Keratinocyte (primary cell): ENCODE measurements around the gene CEP170B. TPM values are rescaled to one million over a fixed set of nuclear protein-coding genes. Genes with fewer than 3 reads are reported as not detected.

Experiments
- DNase-seq: peaks from one replicate; pipeline ENCODE4 v3.0.0-alpha.2; 2011; ENCODE audit warnings: low read depth, missing footprints, low spot score
- FAIRE-seq: peaks from 2 replicates; lab custom pipeline; 2011; peaks lifted over from hg19 to GRCh38; lab: Jason Lieb, UNC
- H2AFZ ChIP-seq: 2 replicates; pipeline ENCODE4 v1.6.0; 2012; ENCODE audit warnings: low read length, control low read depth, inconsistent platforms; ENCODE audit not compliant: control insufficient read depth
- H3K27ac ChIP-seq: 2 replicates; pipeline ENCODE4 v1.5.1; 2011; ENCODE audit warnings: low read length; ENCODE audit not compliant: control insufficient read depth, insufficient read depth
- H3K27me3 ChIP-seq: 3 replicates; pipeline ENCODE4 v1.6.0; 2011; ENCODE audit warnings: low read length; ENCODE audit not compliant: control insufficient read depth, insufficient read depth; ENCODE audit errors: extremely low read depth
- H3K36me3 ChIP-seq, 2 experiments: 2 replicates in 1 of 2; 3 replicates in 1 of 2; pipeline ENCODE4 v1.5.1; 2011; ENCODE audit warnings: low read length in 2 of 2, mild to moderate bottlenecking in 1 of 2; ENCODE audit not compliant: control insufficient read depth in 2 of 2, insufficient read depth in 2 of 2; ENCODE audit errors: extremely low read depth in 1 of 2
- H3K4me1 ChIP-seq: 3 replicates; pipeline ENCODE4 v1.5.1; 2011; ENCODE audit warnings: low read length; ENCODE audit not compliant: control insufficient read depth, insufficient read depth; ENCODE audit errors: extremely low read depth
- H3K4me2 ChIP-seq: 3 replicates; pipeline ENCODE4 v1.6.0; 2011; ENCODE audit warnings: low read depth, low read length; ENCODE audit not compliant: control insufficient read depth, insufficient read depth; ENCODE audit errors: extremely low read depth
- H3K4me3 ChIP-seq, 3 experiments: fragments of 200-600 bp in 1 of 3; sonication (generic) in 1 of 3; 2 replicates in 2 of 3; 3 replicates in 1 of 3; pipeline ENCODE4 v1.5.1; 2011 to 2016; ENCODE audit warnings: low read length in 3 of 3, mild to moderate bottlenecking in 3 of 3, control low read depth in 2 of 3, inconsistent platforms in 1 of 3, low read depth in 1 of 3, mixed read lengths in 1 of 3, mixed run types in 1 of 3, moderate library complexity in 1 of 3; ENCODE audit not compliant: control insufficient read depth in 2 of 3, insufficient read depth in 2 of 3; ENCODE audit errors: extremely low read depth in 1 of 3
- H3K79me2 ChIP-seq: 2 replicates; pipeline ENCODE4 v1.6.0; 2012; ENCODE audit warnings: low read length; ENCODE audit not compliant: control insufficient read depth, insufficient read depth
- H3K9ac ChIP-seq: 3 replicates; pipeline ENCODE4 v1.6.0; 2011; ENCODE audit warnings: low read length; ENCODE audit not compliant: control insufficient read depth, insufficient read depth; ENCODE audit errors: extremely low read depth
- H3K9me1 ChIP-seq: 3 replicates; pipeline ENCODE4 v1.6.0; 2011; ENCODE audit warnings: low read length; ENCODE audit not compliant: control insufficient read depth, insufficient read depth; ENCODE audit errors: extremely low read depth
- H3K9me3 ChIP-seq: 2 replicates; pipeline ENCODE4 v1.5.1; 2012; ENCODE audit warnings: low read depth, low read length; ENCODE audit not compliant: control insufficient read depth
- H4K20me1 ChIP-seq: 3 replicates; pipeline ENCODE4 v1.6.0; 2011; ENCODE audit warnings: low read length; ENCODE audit not compliant: control insufficient read depth, insufficient read depth; ENCODE audit errors: extremely low read depth
- EZH2 ChIP-seq: IDR thresholded peaks from one replicate; pipeline ENCODE4 v1.6.1; 2012; ENCODE audit warnings: inconsistent platforms, mild to moderate bottlenecking, low read length, moderate library complexity
- dilution Hi-C: fragments of 300-500 bp; cut with MboI; formaldehyde crosslinking; loops from one replicate; pipeline ENCODE4 v1.7.0; 2020; ENCODE audit warnings: low sequenced_read_pairs; ENCODE audit not compliant: extremely low pct_ligation_motif_present
- polyA plus RNA-seq, 5 experiments: library from polyadenylated mRNA; depleted of rRNA in 3 of 5; stranded (reverse) in 3 of 5; stranded (forward) in 1 of 5; unstranded in 1 of 5; fragments of >200 nt; gene quantifications; 1 replicate in 1 of 5; 2 replicates in 3 of 5; 3 replicates in 1 of 5; pipeline versions ENCODE4 v1.2.1 to v1.2.3, GENCODE V29; 2011 to 2012; ENCODE audit warnings: missing spikeins in 2 of 5, low read depth in 1 of 5, low replicate concordance in 1 of 5
- TF ChIP-seq, protein P1 (sequence below), 3 experiments: IDR thresholded peaks in 1 of 3; conservative IDR thresholded peaks in 1 of 3; optimal IDR thresholded peaks in 1 of 3; 2 replicates in 2 of 3; 3 replicates in 1 of 3; pipeline versions ENCODE3 to v1.5.1; 2011; ENCODE audit warnings: low read length in 3 of 3, mild to moderate bottlenecking in 3 of 3, moderate library complexity in 2 of 3, control low read depth in 1 of 3, inconsistent platforms in 1 of 3; ENCODE audit not compliant: insufficient read depth in 2 of 3; ENCODE audit errors: extremely low read depth in 1 of 3

CEP170B gene
- polyA plus RNA-seq, 1 donor (not counting 4 experiments of a cell fraction or from before 2014, with no cell fraction given): 8.7 TPM

DNA sequence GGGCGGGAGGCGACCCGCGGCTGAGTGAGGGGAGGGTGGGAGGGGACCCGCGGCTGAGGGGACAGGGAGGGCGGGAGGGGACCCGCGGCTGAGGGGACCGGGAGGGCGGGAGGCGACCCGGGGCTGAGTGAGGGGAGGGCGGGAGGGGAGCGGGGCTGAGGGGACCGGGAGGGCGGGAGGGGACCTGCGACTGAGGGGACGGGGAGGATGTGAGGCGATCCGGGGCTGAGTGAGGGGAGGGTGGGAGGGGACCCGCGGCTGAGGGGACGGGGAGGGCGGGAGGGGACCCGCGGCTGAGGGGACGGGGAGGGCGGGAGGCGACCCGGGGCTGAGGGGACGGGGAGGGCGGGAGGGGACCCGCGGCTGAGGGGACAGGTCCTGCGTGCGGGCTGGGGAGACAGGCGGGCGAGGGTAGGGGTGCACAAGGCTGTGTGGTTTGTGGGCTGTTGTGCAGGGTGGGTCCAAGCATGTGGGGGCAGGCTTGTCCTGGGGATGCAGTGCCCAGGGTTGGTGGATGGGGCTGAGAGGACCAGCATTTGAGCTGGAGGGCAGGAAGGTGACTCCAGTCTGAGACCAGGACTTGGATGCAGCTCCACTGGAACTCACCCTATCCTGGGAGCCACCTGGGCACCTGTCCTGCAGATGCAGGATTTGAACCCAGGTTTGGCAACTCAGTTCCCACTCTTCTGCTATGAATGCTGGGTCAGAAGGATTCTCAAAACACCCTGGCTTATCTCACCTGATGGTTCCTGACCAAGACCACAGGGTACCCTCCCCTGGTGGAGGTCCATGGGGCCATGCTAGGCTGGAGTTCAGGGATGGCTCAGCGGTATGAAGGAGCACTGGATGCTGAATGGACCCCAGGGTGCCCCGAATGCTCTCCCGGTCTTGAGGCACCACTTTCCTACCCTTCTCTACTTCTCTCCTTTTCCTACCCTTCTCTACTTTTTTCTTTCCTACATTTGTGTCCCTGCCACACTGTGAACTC is 69.0 kb downstream of the CEP170B start:
- H3K36me3 ChIP-seq: peaks cover under 1 to 2% of the 10 kb centered on the region in 2 experiments
- peaks cover 24% of the 10 kb centered on the region for H3K27me3 ChIP-seq
- no peak for TF ChIP-seq EZH2
- H3K27ac ChIP-seq: no peak overlapping the region
- no peak overlapping the region for H3K4me2 ChIP-seq
- no peaks in the 10 kb centered on the region for H3K4me1 ChIP-seq
- dilution Hi-C loops: no loop called here
- FAIRE-seq (no peak), DNase-seq (no peak)
- no peaks in the 10 kb centered on the region for H4K20me1 ChIP-seq
- H3K9me3 ChIP-seq: no peaks in the 10 kb centered on the region
- H3K9ac ChIP-seq: no peak overlapping the region
- no peaks in the 10 kb centered on the region for H3K79me2 ChIP-seq
- H3K9me1 ChIP-seq: no peaks in the 10 kb centered on the region
- H3K4me3 ChIP-seq: peak overlapping the region in 1 of 3 experiments; percentile 36
- H2AFZ ChIP-seq: no peak overlapping the region

GRCh38 chr14:104935026-104935650 is 70.1 kb downstream of the CEP170B start:
- Histone ChIP-seq H3K9me3 (no peaks in the 10 kb centered on the region), H3K4me3 (no peak overlapping the region), H3K4me2 (no peak overlapping the region), H3K79me2 (no peaks in the 10 kb centered on the region), H3K27ac (no peak overlapping the region), H3K4me1 (no peaks in the 10 kb centered on the region), H2AFZ (no peak overlapping the region), H3K36me3 (peaks cover 12 to 13% of the 10 kb centered on the region in 2 experiments), H3K9me1 (no peaks in the 10 kb centered on the region), H3K27me3 (peaks cover 24% of the 10 kb centered on the region), H4K20me1 (no peaks in the 10 kb centered on the region), H3K9ac (no peak overlapping the region)
- DNase-seq (no peak), FAIRE-seq (no peak)
- no peak for TF ChIP-seq EZH2
- TF ChIP-seq, protein P1, sequence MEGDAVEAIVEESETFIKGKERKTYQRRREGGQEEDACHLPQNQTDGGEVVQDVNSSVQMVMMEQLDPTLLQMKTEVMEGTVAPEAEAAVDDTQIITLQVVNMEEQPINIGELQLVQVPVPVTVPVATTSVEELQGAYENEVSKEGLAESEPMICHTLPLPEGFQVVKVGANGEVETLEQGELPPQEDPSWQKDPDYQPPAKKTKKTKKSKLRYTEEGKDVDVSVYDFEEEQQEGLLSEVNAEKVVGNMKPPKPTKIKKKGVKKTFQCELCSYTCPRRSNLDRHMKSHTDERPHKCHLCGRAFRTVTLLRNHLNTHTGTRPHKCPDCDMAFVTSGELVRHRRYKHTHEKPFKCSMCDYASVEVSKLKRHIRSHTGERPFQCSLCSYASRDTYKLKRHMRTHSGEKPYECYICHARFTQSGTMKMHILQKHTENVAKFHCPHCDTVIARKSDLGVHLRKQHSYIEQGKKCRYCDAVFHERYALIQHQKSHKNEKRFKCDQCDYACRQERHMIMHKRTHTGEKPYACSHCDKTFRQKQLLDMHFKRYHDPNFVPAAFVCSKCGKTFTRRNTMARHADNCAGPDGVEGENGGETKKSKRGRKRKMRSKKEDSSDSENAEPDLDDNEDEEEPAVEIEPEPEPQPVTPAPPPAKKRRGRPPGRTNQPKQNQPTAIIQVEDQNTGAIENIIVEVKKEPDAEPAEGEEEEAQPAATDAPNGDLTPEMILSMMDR (optimal IDR thresholded peaks at IDR 0.05 in 1 of 3, IDR thresholded peaks at IDR 0.05 in 1 of 3, conservative IDR thresholded peaks at IDR 0.05 in 1 of 3; ENCODE audit: extremely low read depth in 1 of 3, insufficient read depth in 2 of 3, low read length in 3 of 3): no peak
- dilution Hi-C loops: no loop called here
